CD4-positive, alpha-beta T cell treated with Interleukin-21 for 1 hour (primary cell): ENCODE measurements around the gene FHIT.

Experiments used
- DNase-seq: peaks from one replicate; pipeline ENCODE4 v3.0.0-alpha.2; 2020

FHIT gene

GRCh38 chr3:61162965-61163364, 88.3 kb downstream of the FHIT start:
- no peak for DNase-seq

GRCh38 chr3:61158667-61159066, 92.6 kb downstream of the FHIT start:
- DNase-seq = no peak

- DNase-seq = no peak
Measured at GRCh38 chr3:61158216-61158615, 93.0 kb downstream of the FHIT start.

GRCh38 chr3:61157414-61157813, 93.8 kb downstream of the FHIT start:
- no peak for DNase-seq

- no peak for DNase-seq
Measured at GRCh38 chr3:61155701-61156292, 95.5 kb downstream of the FHIT start.

GRCh38 chr3:61154457-61155198, 96.6 kb downstream of the FHIT start:
- no peak for DNase-seq

- no peak for DNase-seq
Measured at GRCh38 chr3:61152071-61152470, 99.2 kb downstream of the FHIT start.

- DNase-seq = no peak
Measured at GRCh38 chr3:61149236-61149635, 102.0 kb downstream of the FHIT start.

GRCh38 chr3:61146010-61146890, 105.0 kb downstream of the FHIT start:
- DNase-seq = no peak

GRCh38 chr3:61141697-61142096, 109.6 kb downstream of the FHIT start:
- DNase-seq = no peak

- DNase-seq = no peak
Measured at GRCh38 chr3:61141227-61141626, 110.0 kb downstream of the FHIT start.

GRCh38 chr3:61139686-61140085, 111.6 kb downstream of the FHIT start:
- no peak for DNase-seq

- DNase-seq = no peak
Measured at GRCh38 chr3:61138401-61138800, 112.9 kb downstream of the FHIT start.

- no peak for DNase-seq
Measured at GRCh38 chr3:61136191-61136590, 115.1 kb downstream of the FHIT start.

- DNase-seq = no peak
Measured at GRCh38 chr3:61134532-61134931, 116.7 kb downstream of the FHIT start.

- DNase-seq = no peak
Measured at GRCh38 chr3:61132062-61132461, 119.2 kb downstream of the FHIT start.

GRCh38 chr3:61118830-61119229, 132.4 kb downstream of the FHIT start:
- DNase-seq = no peak

GRCh38 chr3:61117045-61117898, 134.0 kb downstream of the FHIT start:
- no peak for DNase-seq

- DNase-seq = no peak
Measured at GRCh38 chr3:61114316-61114953, 136.8 kb downstream of the FHIT start.

GRCh38 chr3:61111825-61112224, 139.4 kb downstream of the FHIT start:
- no peak for DNase-seq

- DNase-seq = no peak
Measured at GRCh38 chr3:61110576-61110975, 140.7 kb downstream of the FHIT start.
